ENCODE measurements around the gene SEMA7A. TPM values are rescaled to one million over a fixed set of nuclear protein-coding genes. Genes with fewer than 3 reads are reported as not detected.

SEMA7A gene
- total and polyA plus RNA-seq, 2 of the 4 experiments (the other 2 are of a cell fraction) = 30.5 to 87.3 TPM

DNA sequence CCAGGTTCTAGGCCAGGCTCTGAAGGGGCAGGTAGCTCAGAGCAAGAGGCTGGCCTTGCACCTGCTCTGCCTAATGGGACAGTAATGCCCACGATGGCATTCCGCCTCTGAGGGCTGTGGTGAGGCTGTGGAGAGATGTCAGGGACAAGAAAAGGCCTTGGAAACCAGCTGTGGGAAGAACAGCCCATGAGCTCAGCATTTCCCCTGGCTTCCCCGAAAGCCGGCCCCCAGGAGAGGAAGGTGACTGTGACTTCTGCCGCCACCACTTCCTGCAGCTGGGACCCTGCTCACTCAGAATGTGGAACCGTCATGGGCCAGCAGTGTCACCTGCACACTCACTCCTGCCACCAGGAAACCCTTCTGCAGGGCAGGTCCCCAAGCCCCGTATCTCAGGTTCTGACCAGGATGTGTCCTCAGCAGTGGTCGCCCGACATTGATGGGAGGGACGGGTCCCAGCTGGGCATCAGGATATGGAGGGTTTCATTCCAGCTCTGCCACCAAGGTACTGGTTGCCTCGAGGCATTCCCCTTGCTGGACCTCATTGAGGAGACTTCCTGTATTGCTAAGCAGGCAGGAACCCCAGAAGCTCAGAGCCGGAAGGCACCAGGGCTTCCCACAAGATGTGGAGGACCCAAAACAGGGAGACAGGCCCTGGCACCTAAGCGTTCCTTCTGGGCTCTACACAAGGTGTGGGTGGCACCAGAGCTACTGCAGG is 30.7 kb downstream of the SEMA7A start:
- POLR2A ChIA-PET (ENCODE audit: unreplicated experiment) = no interaction called here
- TF ChIP-seq, protein P1, sequence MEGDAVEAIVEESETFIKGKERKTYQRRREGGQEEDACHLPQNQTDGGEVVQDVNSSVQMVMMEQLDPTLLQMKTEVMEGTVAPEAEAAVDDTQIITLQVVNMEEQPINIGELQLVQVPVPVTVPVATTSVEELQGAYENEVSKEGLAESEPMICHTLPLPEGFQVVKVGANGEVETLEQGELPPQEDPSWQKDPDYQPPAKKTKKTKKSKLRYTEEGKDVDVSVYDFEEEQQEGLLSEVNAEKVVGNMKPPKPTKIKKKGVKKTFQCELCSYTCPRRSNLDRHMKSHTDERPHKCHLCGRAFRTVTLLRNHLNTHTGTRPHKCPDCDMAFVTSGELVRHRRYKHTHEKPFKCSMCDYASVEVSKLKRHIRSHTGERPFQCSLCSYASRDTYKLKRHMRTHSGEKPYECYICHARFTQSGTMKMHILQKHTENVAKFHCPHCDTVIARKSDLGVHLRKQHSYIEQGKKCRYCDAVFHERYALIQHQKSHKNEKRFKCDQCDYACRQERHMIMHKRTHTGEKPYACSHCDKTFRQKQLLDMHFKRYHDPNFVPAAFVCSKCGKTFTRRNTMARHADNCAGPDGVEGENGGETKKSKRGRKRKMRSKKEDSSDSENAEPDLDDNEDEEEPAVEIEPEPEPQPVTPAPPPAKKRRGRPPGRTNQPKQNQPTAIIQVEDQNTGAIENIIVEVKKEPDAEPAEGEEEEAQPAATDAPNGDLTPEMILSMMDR (conservative IDR thresholded peaks at IDR 0.05; ENCODE audit: low read depth, low read length) = no peak
- no peak overlapping the region for H3K4me2 ChIP-seq (ENCODE audit: low read depth, low read length)
- H3K9me3 ChIP-seq (ENCODE audit: control insufficient read depth, insufficient read depth, low read length) = no peaks in the 10 kb centered on the region
- no TSS peak for BruUV-seq (replicated peaks)
- H3K4me1 ChIP-seq (ENCODE audit: control insufficient read depth, insufficient read depth, low read length) = peaks cover 36% of the 10 kb centered on the region
- H3K18ac ChIP-seq (ENCODE audit: low read depth, low read length) = no peak overlapping the region
- H4K8ac ChIP-seq (ENCODE audit: low read depth in 2 of 2, low read length in 2 of 2) = peak overlapping the region in 1 of 2 experiments; percentile 41; a peak in 1 of 4 replicates
- no peak overlapping the region for H3K14ac ChIP-seq (replicated peaks; ENCODE audit: low read depth, low read length)
- DNase-seq = no peak
- H2AK5ac ChIP-seq (ENCODE audit: low read depth, low read length) = peak overlapping the region; percentile 56
- 0 out of 3 replicates have a peak overlapping the region, but pooled peaks have one; percentile 23 for H2BK15ac ChIP-seq (ENCODE audit: low read depth, low read length)
- dilution Hi-C loops (cut with HindIII; ENCODE audit: low sequenced_read_pairs, unreplicated experiment) = no loop called here
- peak overlapping the region; percentile 31; the same call in 1 of the 2 replicates for H2BK120ac ChIP-seq (ENCODE audit: low read depth, low read length)
- no peak overlapping the region for H3K4me3 ChIP-seq (ENCODE audit: insufficient read depth, low read depth, low read length)
- H4K91ac ChIP-seq (ENCODE audit: insufficient read depth, low read depth, low read length) = no peak overlapping the region
- no peak overlapping the region for H3K27ac ChIP-seq (ENCODE audit: insufficient read depth, low read length)
- no peaks in the 10 kb centered on the region for H4K20me1 ChIP-seq (ENCODE audit: insufficient read depth, low read length)
- H3K23ac ChIP-seq (ENCODE audit: low read depth, low read length) = 0 out of 2 replicates have a peak overlapping the region, but pooled peaks have one; percentile 11
- H2AK9ac ChIP-seq (replicated peaks; ENCODE audit: low read depth, low read length, poor library complexity) = peak overlapping the region; percentile 79
- in situ Hi-C loops (cut with MboI; ENCODE audit: low sequenced_read_pairs) = no loop called here
- H3K36me3 ChIP-seq (ENCODE audit: control insufficient read depth, insufficient read depth, low read length) = no peaks in the 10 kb centered on the region
- H3K56ac ChIP-seq (ENCODE audit: extremely low read depth, insufficient read depth, low read length) = no peak overlapping the region
- WGBS, 2 experiments (ENCODE audit: extremely low coverage in 2 of 2, insufficient read length in 1 of 2) = 95% methylated on average over 7 of the region's 13 CpGs; no CpG with 5 or more reads in 1 of the 2 experiments
- no peak overlapping the region for H2BK20ac ChIP-seq (ENCODE audit: low read depth, low read length)
- H3K27me3 ChIP-seq (ENCODE audit: control insufficient read depth, insufficient read depth, low read length) = no peaks in the 10 kb centered on the region
- H3K9ac ChIP-seq (ENCODE audit: low read depth, low read length) = no peak overlapping the region
- CTCF ChIA-PET = no interaction called here
- H3K4ac ChIP-seq (ENCODE audit: low read depth, low read length) = peak overlapping the region; percentile 25; the same call in 1 of the 2 replicates
- peak overlapping the region; percentile 5; the same call in 1 of the 2 replicates for H4K5ac ChIP-seq (ENCODE audit: low read depth, low read length)
- peaks cover 47% of the 10 kb centered on the region for H3K9me1 ChIP-seq (ENCODE audit: insufficient read depth, low read length)
- H2BK5ac ChIP-seq (ENCODE audit: low read depth, low read length, poor library complexity, severe bottlenecking) = peak overlapping the region; percentile 10
- intact Hi-C loops (cut with micrococcal nuclease) = no loop called here
- peak overlapping the region; percentile 19 for H2AFZ ChIP-seq (replicated peaks; ENCODE audit: low read length, poor library complexity)
- peaks cover 0 to 34% of the 10 kb centered on the region in 2 experiments; a peak in 3 of 4 replicates for H3K79me1 ChIP-seq (ENCODE audit: low read depth in 1 of 2, low read length in 2 of 2)
- ATAC-seq (ENCODE audit: low read depth) = no peak
